Right forelimb (tissue), 1 donor: Measurements from ENCODE around the gene STARD3.
"Not testable (repeated sequence)": the region's sequence is repeated elsewhere in the genome, so short reads cannot be mapped to it uniquely, and the experiment has no call there.

Experiments
- DNase-seq: peaks from one replicate; pipeline ENCODE4 v3.0.0-alpha.2; 2018

Gene STARD3

DNA sequence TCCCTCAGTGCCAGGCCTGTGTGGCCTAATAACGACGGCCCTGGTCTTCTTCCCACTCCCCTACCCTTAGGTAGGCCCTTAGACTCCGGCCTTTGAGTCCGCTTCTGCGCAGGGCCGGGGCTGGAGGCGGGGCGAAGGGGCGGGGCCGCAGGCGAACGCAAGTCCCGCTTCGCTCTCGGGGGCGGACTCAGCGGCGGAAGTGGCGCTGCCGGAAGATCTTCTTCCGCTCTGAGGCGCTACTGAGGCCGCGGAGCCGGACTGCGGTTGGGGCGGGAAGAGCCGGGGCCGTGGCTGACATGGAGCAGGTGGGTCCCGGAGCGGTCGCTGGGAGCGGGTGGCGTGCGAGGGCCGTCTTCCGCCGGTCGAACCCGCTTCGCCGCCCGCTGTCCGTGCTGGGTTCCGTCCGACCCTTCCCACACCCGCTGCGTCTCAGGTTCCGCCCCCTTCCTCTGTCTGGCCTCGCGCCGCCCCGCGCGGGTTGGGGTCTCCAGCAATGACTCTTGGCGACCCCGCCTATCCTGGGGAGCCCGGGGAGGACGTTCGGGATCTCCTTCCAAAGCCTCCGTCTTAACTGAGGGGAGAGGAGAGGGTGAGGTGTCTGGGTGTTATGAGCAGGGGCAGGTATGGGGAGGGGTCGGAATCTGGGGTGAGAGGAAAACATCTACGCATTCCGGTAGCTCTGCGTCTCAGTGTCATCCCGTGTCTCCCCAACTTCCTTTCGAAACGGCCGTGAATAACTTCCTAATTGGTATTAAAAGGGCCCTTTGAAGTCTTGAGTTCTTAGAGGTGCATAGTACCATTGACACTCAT lies at the start of gene STARD3:
TSS of gene STARD3 (plus strand) at position 218 of the 810 bp plus-strand sequence. CDS start 16,388 bp downstream, outside the sequence.
- DNase-seq: peak; percentile 92

GRCh38 chr17:39590180-39590579 lies 46.8 kb upstream of the STARD3 start:
- DNase-seq: not testable (repeated sequence)

DNA sequence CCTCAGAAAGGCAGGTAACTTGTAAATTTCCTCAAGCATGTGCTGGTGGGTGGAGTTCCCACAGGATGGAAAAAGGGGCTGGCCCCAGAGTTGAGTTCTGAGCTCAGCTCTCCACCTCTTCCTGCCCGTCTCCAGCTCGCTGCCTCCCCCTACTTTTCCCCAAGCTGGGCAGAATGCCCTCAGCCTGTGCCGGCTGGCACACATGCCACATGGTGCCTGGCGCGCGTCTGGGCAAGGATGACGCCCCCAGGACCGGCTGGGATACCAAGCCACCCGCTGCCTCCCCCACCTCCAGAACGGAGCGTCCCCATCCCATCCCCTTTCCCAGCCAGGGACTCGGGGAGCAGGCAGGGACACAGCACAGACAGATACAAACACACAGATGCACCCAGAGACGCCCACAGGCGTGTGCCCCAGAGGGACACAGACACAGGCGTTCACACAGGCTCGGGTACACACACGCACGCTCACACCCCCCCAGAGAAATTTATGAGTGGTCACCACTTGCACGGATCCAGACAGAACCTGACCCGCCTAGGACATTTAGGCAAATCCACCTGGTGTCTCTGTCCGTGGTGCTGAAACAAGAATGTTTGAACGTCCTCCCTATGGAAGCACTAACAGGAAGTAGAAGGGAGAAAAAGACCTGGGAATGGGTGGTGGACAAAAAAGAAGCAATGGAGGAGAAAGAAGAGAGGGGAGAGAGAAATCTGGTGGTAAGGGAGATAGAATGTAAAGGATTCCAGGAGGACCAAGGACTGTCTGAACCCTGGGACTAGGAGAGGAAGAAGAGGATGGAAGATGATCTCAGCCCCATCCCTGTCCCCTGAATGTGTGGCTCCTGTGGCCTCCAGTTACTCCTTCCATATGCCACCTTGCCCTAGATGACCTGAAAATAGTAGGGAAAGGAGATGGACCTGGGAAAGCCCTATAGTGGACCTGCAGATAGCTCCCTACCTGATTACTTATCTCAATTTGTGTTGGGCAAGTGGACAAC lies 44.7 kb upstream of the STARD3 start:
- DNase-seq: no peak

DNA sequence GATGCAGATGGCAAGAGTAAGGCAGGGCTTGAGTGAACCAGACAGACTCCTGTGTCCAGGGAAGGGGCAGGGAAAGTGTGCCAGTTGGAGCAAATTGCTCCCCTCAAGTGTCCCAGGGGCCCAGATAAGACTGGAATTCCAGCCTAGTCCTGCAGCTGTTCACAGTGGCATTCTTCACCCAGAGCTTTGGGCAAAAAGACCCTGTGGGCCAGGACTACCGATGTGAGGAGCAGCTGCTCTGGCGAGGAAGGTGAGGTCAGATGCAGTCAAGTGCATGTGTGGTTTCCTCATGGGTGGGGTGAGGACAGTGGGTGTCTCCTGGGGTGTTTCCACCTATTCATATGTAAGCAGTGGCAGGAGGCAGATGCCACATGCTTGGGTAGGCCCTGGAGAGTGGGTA lies 43.6 kb upstream of the STARD3 start:
- no peak for DNase-seq

GRCh38 chr17:39595294-39595693 lies 41.6 kb upstream of the STARD3 start:
- no peak for DNase-seq

DNA sequence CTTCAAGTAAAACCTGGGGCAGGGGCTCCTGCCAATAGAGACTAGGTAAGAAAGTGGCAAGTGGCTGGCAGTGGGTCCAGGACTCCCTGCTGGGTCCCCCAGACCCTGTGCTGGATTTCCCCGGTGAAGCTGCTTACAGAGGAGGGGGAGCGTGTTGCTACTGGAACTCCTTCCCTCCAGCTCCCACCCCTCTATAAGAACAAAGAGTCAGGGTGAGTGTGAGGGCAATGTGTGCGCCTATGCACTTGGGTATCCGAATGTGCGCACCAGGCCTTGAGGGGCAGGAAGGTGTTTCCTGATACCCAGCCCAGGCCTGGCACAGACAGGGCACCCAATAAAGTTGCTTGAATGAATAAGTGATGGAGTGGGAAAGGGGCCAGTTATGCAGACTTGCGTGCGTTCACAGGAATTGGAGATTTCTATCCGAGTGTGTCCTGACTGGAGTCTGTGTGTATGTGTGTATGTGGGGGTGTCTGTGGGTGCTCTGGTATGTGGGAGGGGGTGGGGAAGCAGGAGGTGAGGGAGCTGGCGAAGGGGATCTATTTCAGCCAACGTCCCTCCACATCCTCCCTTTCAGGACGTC lies 40.9 kb upstream of the STARD3 start:
- no peak for DNase-seq

- DNase-seq: no peak
Observed at GRCh38 chr17:39596543-39597267, 40.2 kb upstream of the STARD3 start.

GRCh38 chr17:39597372-39598046 lies 39.4 kb upstream of the STARD3 start:
- no peak for DNase-seq

DNA sequence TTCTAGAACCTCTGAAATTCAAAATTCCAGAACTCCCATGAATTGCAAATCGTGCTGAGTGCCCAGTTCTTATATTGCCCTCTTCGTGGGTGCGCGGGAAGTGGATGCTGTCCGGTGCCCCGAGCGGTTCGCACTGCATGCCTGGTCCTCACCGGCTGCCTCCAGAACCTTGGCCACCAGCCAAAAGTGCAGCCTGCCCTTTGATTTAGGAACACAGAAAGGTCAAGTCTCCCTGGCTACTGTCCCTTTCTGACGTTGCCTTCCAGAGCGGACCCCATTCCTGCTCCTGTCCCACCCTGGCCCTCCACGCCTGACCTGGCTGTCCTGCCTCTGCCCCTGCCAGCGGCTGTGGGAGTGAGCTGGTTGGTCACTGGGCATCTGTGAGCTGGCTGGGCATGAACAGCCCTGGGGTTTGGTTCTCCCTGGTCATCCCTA lies 38.9 kb upstream of the STARD3 start:
- no peak for DNase-seq

- DNase-seq: no peak
Observed at GRCh38 chr17:39598630-39599003, 38.3 kb upstream of the STARD3 start.

- no peak for DNase-seq
Observed at GRCh38 chr17:39599004-39599664, 37.8 kb upstream of the STARD3 start.

DNA sequence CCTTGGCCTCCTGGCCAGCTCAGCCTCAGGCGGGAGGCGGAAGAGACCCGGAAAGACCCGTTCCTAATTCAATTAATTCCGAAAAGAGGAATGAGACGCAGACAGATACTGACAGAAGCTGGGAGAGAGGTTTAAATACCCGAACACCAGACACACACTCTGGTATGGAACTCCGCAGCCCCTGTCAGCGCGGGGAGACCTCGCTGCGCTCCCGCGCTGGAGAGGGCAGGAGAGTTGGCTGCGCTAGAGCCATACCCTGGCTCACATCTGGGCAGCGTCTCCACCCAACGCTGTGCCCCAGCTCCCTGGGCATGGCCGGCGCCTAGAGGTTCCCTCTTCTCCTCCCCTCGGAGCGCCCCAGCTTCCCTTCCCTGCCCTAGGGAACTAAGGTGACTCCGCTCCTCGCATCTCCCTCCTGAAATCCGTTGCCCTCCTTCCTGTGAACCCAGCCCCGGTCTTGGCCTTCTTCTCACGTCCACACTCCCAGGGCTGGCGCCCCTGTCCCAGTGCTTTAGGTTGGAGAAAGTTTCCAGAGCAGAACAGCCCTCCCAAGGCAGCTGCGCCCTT lies 37.2 kb upstream of the STARD3 start:
- no peak for DNase-seq

GRCh38 chr17:39600288-39600996 lies 36.5 kb upstream of the STARD3 start:
- DNase-seq: no peak

- no peak for DNase-seq
Observed at GRCh38 chr17:39600997-39601597, 35.8 kb upstream of the STARD3 start.

DNA sequence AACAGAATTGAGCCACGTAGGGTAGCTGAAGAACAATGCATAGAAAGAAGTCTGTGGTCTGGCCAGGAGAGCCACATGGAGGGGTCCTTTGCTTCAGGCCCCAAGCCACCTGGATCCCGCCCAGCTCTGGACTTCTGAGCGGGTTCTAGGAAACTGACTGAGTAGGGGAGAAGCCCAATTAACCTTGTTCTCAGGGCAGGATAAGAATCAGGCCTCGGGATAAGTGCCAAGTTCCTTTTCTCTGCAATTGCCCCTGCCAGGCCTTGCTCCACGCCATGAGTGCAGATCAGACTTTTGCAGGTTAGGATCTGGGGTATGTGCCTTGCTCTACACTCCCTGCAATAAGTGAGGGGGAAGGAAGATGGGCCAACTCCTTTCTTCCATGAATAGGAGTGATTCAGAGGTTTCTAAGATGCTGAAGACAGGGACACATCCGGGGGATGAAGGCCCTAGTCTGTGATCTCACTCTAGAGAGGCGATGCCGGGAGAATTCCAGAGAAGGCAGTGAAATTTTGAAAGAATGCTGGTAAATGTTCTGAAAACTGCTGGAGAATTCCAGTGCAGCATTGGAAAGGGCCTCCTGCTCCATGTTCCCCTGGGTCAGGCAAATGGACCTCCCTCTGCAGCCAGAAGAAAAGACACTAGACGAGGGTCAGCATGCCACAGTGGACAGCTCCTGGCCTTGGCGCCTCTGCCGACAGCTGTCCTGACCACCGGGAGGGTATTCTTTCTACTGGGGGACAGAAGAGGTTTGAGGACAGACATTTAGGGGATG lies 35.0 kb upstream of the STARD3 start:
- DNase-seq: no peak

DNA sequence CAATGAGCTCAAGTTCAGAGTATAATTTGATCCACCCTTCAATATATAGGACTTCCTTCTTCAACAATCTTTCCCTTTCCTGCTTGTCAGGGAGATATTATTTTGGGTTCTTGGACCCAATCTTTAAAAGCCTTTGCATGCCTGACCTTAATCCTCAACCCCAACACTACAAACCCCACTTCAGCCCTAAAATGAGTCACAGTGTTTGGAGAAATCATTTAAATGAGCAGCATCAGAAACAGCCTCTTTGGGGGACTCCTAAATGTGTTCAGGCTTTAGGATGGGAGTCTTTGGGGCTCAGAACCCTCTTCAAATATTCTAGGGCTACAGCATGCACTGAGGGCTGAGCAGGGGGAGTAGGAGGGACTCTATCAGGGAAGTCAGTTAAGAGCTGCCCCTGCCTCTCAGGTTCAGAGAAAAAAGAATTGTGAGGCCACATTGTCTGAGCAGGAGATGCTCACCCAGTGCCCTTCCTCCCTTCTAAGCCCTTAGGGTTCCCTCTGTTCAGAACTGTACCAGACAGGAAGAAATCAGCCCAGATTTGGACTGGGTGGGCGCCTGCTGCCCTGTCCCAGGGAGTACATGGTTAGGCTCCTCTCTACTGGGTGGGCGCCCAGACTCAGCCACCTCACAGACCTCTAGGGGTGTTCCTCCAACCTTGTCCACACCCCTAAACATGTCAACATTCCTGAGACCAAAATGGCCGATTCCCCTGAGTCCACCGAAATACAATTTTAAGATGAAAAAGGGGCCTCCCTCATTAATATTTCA lies 34.2 kb upstream of the STARD3 start:
- DNase-seq: no peak

GRCh38 chr17:39603304-39604016 lies 33.5 kb upstream of the STARD3 start:
- no peak for DNase-seq
